ENCODE data around the gene GEMIN5.
"Not testable (repeated sequence)": the region's sequence is repeated elsewhere in the genome, so short reads cannot be mapped to it uniquely, and the experiment has no call there.

Gene GEMIN5

GRCh38 chr5:154933537-154933936, 4.5 kb downstream of the GEMIN5 start:
- Mint-ChIP-seq H3K4me3 (no peak overlapping the region), H3K27me3 (ENCODE audit: low read depth) (no peaks in the 10 kb centered on the region), H3K9me3 (no peaks in the 10 kb centered on the region), H3K4me1 (ENCODE audit: low read depth) (peaks cover 16% of the 10 kb centered on the region), H3K27ac (no peak overlapping the region), H3K36me3 (ENCODE audit: low read depth) (peaks cover 27% of the 10 kb centered on the region)

- Mint-ChIP-seq H3K9me3 (no peaks in the 10 kb centered on the region), H3K4me1 (ENCODE audit: low read depth) (no peaks in the 10 kb centered on the region), H3K27me3 (ENCODE audit: low read depth) (no peaks in the 10 kb centered on the region), H3K36me3 (ENCODE audit: low read depth) (peaks cover 28% of the 10 kb centered on the region), H3K4me3 (no peak overlapping the region), H3K27ac (no peak overlapping the region)
These were observed 14.3 kb downstream of the GEMIN5 start for GRCh38 chr5:154923441-154924430.

GRCh38 chr5:154917757-154918156, 20.3 kb downstream of the GEMIN5 start:
- Mint-ChIP-seq H3K27me3 (ENCODE audit: low read depth) (no peaks in the 10 kb centered on the region), H3K4me1 (ENCODE audit: low read depth) (peaks cover 2% of the 10 kb centered on the region), H3K36me3 (ENCODE audit: low read depth) (peaks cover 12% of the 10 kb centered on the region), H3K4me3 (no peak overlapping the region), H3K9me3 (no peaks in the 10 kb centered on the region), H3K27ac (no peak overlapping the region)

- H3K9me3 Mint-ChIP-seq: no peaks in the 10 kb centered on the region
- H3K36me3 Mint-ChIP-seq (ENCODE audit: low read depth): peaks cover 17% of the 10 kb centered on the region
- H3K4me1 Mint-ChIP-seq (ENCODE audit: low read depth): peaks cover 2% of the 10 kb centered on the region
- no peaks in the 10 kb centered on the region for H3K27me3 Mint-ChIP-seq (ENCODE audit: low read depth)
- no peak overlapping the region for H3K4me3 Mint-ChIP-seq
- H3K27ac Mint-ChIP-seq: no peak overlapping the region
These were observed 21.1 kb downstream of the GEMIN5 start for GRCh38 chr5:154916874-154917273.

- H3K9me3 Mint-ChIP-seq; H3K4me1 Mint-ChIP-seq (ENCODE audit: low read depth); H3K4me3 Mint-ChIP-seq; H3K27ac Mint-ChIP-seq; H3K27me3 Mint-ChIP-seq (ENCODE audit: low read depth): not testable (repeated sequence)
- H3K36me3 Mint-ChIP-seq (ENCODE audit: low read depth): peaks cover 19% of the 10 kb centered on the region
These were observed 32.4 kb downstream of the GEMIN5 start for GRCh38 chr5:154905601-154906000.

- Mint-ChIP-seq H3K4me3 (no peak overlapping the region), H3K4me1 (ENCODE audit: low read depth) (no peaks in the 10 kb centered on the region), H3K9me3 (no peaks in the 10 kb centered on the region), H3K27ac (no peak overlapping the region), H3K27me3 (ENCODE audit: low read depth) (no peaks in the 10 kb centered on the region), H3K36me3 (ENCODE audit: low read depth) (peaks cover 35% of the 10 kb centered on the region)
These were observed 36.1 kb downstream of the GEMIN5 start for GRCh38 chr5:154901913-154902312.

- Mint-ChIP-seq H3K4me1 (ENCODE audit: low read depth) (no peaks in the 10 kb centered on the region), H3K9me3 (no peaks in the 10 kb centered on the region), H3K27me3 (ENCODE audit: low read depth) (no peaks in the 10 kb centered on the region), H3K36me3 (ENCODE audit: low read depth) (peaks cover 35% of the 10 kb centered on the region), H3K4me3 (no peak overlapping the region), H3K27ac (no peak overlapping the region)
These were observed 36.7 kb downstream of the GEMIN5 start for GRCh38 chr5:154901276-154901675.

- Mint-ChIP-seq H3K4me1 (ENCODE audit: low read depth) (no peaks in the 10 kb centered on the region), H3K36me3 (ENCODE audit: low read depth) (peaks cover 42% of the 10 kb centered on the region), H3K9me3 (no peaks in the 10 kb centered on the region), H3K27ac (no peak overlapping the region), H3K4me3 (no peak overlapping the region), H3K27me3 (ENCODE audit: low read depth) (no peaks in the 10 kb centered on the region)
These were observed 37.9 kb downstream of the GEMIN5 start for GRCh38 chr5:154900066-154900465.

GRCh38 chr5:154899151-154899816, 38.7 kb downstream of the GEMIN5 start:
- Mint-ChIP-seq H3K4me1 (ENCODE audit: low read depth) (no peaks in the 10 kb centered on the region), H3K36me3 (ENCODE audit: low read depth) (peaks cover 42% of the 10 kb centered on the region), H3K9me3 (no peaks in the 10 kb centered on the region), H3K4me3 (no peak overlapping the region), H3K27me3 (ENCODE audit: low read depth) (no peaks in the 10 kb centered on the region), H3K27ac (no peak overlapping the region)

GRCh38 chr5:154898210-154898609, 39.8 kb downstream of the GEMIN5 start:
- H3K4me3 Mint-ChIP-seq: no peak overlapping the region
- no peaks in the 10 kb centered on the region for H3K27me3 Mint-ChIP-seq (ENCODE audit: low read depth)

GRCh38 chr5:154896562-154897165, 41.3 kb downstream of the GEMIN5 start:
- no peaks in the 10 kb centered on the region for H3K9me3 Mint-ChIP-seq
- no peak overlapping the region for H3K4me3 Mint-ChIP-seq
- H3K36me3 Mint-ChIP-seq (ENCODE audit: low read depth): peaks cover 37% of the 10 kb centered on the region
- H3K27ac Mint-ChIP-seq: no peak overlapping the region
- no peaks in the 10 kb centered on the region for H3K27me3 Mint-ChIP-seq (ENCODE audit: low read depth)
- peaks cover 3% of the 10 kb centered on the region for H3K4me1 Mint-ChIP-seq (ENCODE audit: low read depth)

More at GRCh38 chr5:154898210-154898609, 39.8 kb downstream of the GEMIN5 start:
- H3K36me3 Mint-ChIP-seq (ENCODE audit: low read depth): peaks cover 42% of the 10 kb centered on the region
- H3K4me1 Mint-ChIP-seq (ENCODE audit: low read depth): no peaks in the 10 kb centered on the region
- H3K9me3 Mint-ChIP-seq: no peaks in the 10 kb centered on the region
- no peak overlapping the region for H3K27ac Mint-ChIP-seq

GRCh38 chr5:154895606-154896561, 42.1 kb downstream of the GEMIN5 start:
- H3K4me3 Mint-ChIP-seq: no peak overlapping the region
- H3K9me3 Mint-ChIP-seq: no peaks in the 10 kb centered on the region
- H3K27ac Mint-ChIP-seq: no peak overlapping the region
- no peaks in the 10 kb centered on the region for H3K27me3 Mint-ChIP-seq (ENCODE audit: low read depth)
- H3K4me1 Mint-ChIP-seq (ENCODE audit: low read depth): peaks cover 3% of the 10 kb centered on the region
- peaks cover 41% of the 10 kb centered on the region for H3K36me3 Mint-ChIP-seq (ENCODE audit: low read depth)

- no peaks in the 10 kb centered on the region for H3K9me3 Mint-ChIP-seq
- H3K4me1 Mint-ChIP-seq (ENCODE audit: low read depth): peaks cover 3% of the 10 kb centered on the region
- H3K27me3 Mint-ChIP-seq (ENCODE audit: low read depth): no peaks in the 10 kb centered on the region
- H3K4me3 Mint-ChIP-seq: no peak overlapping the region
- no peak overlapping the region for H3K27ac Mint-ChIP-seq
- peaks cover 47% of the 10 kb centered on the region for H3K36me3 Mint-ChIP-seq (ENCODE audit: low read depth)
These were observed 44.6 kb downstream of the GEMIN5 start for GRCh38 chr5:154893381-154893780.

GRCh38 chr5:154892369-154892771, 45.6 kb downstream of the GEMIN5 start:
- peaks cover 51% of the 10 kb centered on the region for H3K36me3 Mint-ChIP-seq (ENCODE audit: low read depth)
- H3K27me3 Mint-ChIP-seq (ENCODE audit: low read depth): no peaks in the 10 kb centered on the region
- peaks cover under 1% of the 10 kb centered on the region for H3K9me3 Mint-ChIP-seq
- H3K4me3 Mint-ChIP-seq: no peak overlapping the region
- H3K4me1 Mint-ChIP-seq (ENCODE audit: low read depth): peaks cover 3% of the 10 kb centered on the region
- H3K27ac Mint-ChIP-seq: no peak overlapping the region

All from T-helper 1 cell treated with Interleukin-12 subunit alpha and Interleukin-12 subunit beta and Interleukin-4 antibody, amounts not matched to agents 30 μg/mL and 1 μg/mL, for 36 hours (primary cell).